HG03095 (cell line): ENCODE measurements around the gene KRTAP10-1.
"Not testable (repeated sequence)": the region's sequence is repeated elsewhere in the genome, so short reads cannot be mapped to it uniquely, and the experiment has no call there.

Experiments used
- ATAC-seq: cut with Tn5 transposase; IDR thresholded peaks from one replicate; pipeline ENCODE4 v1.9.1; 2021; ENCODE audit warnings: moderate library complexity; ENCODE audit not compliant: unreplicated experiment

KRTAP10-1 gene

GRCh38 chr21:44505673-44506278, 34.2 kb downstream of the KRTAP10-1 start:
- ATAC-seq = no peak

DNA sequence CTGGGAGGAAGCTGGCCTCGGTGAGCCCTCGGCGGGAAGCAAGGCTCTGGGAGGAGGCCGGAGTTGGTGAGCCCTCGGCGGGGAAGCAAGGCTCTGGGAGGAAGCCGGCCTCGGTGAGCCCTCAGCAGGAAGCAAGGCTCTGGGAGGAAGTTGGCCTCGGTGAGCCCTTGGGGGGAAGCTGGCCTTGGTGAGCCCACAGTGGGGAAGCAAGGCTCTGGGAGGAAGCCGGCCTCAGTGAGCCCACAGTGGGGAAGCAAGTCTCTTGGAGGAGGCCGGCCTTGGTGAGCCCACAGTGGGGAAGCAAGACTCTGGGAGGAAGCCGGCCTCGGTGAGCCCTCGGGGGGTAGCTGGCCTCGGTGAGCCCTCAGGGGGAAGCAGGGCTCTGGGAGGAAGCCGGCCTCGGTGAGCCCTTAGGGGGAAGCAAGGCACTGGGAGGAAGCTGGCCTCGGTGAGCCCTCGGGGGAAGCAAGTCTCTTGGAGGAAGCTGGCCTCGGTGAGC, 36.0 kb downstream of the KRTAP10-1 start:
- no peak for ATAC-seq

- ATAC-seq = not testable (repeated sequence)
Measured at GRCh38 chr21:44503006-44503889, 36.7 kb downstream of the KRTAP10-1 start.

- ATAC-seq = no peak
Measured at GRCh38 chr21:44502171-44502958, 37.6 kb downstream of the KRTAP10-1 start.

- no peak for ATAC-seq
Measured at GRCh38 chr21:44500111-44500510, 39.9 kb downstream of the KRTAP10-1 start.

DNA sequence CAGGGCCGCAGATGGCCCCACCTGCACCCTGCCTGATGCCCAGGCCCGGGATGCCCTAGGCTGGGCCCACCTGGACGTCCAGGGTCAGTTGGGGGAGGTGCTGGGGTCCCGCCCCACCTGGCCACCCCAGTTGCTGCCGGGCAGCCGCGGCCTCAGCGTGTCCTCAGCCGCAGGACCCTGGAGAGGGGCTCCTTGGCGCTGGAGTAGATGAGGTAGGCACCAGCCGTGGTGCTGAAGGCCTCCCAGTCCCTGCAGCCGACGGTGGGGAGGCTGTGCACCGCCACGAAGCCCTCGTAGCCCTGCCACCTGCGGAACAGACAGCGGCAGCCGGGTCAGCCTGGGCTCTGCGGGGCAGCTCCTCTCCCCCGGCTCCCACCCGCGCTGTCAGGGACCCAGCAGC, 40.4 kb downstream of the KRTAP10-1 start:
- no peak for ATAC-seq

DNA sequence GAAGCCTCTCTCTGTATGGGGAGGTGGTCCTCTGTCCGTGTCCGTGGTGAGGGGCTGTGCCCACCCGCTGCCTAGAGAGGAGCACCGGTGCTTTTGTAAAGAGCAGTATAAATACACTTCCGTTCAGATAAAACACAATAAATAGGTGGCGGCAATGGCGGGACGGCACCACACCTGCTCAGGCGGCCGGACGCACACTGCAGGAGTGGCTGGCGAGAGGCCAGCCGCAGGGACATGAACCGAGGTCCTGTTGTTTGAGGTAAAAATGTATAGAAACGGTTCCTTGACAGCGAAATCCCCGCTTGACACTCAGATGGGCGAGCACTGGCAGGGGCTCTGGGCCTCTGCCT, 40.8 kb downstream of the KRTAP10-1 start:
- no peak for ATAC-seq

- no peak for ATAC-seq
Measured at GRCh38 chr21:44498280-44499210, 41.5 kb downstream of the KRTAP10-1 start.

- ATAC-seq = no peak
Measured at GRCh38 chr21:44497703-44498126, 42.3 kb downstream of the KRTAP10-1 start.

DNA sequence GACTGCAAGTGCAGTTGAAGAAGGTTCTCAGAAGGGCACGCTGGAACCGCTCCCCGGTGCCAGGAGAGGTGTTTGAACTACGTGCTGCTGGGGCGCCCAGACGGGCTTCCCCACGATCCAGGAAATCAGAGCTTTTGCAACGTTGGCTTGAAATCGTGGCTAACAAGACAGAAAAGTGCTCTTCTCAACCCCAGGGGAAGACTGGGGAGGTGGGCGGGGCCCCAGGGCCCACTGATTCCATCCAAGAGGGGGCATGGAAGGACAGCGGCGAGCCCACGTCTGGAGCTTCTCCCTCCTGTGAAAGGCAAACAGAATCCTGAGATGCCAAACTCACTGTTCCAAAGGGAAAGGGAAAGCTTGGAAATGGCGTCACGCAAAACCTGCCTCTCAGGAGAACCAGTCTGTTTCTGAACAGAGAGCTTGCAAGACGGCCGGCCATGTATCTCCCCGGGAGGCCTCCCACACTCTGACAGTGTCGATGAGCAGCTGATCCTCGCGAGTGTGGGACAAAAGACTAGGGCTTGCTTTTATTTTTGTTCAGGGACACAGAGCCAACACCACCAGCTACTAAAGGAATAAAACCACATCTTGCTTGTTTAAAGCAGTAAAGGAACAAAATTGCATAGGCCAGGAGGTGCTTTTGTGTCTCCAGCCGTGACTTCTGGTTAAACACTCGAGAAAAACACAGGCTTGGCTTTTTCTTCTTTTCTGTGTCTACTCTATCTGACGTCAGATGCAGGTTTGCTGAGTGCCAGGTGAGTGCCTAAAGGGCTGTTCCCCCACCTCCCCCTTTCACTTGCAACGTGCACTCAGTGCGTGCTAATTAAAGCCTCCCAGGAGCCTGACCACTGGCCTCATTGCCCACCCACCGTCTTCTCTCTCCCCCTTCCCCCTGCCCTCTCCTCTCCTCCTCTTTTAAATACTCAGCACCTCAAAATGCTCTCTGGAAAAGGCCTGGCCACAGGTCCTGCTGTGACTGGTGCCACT, 43.1 kb downstream of the KRTAP10-1 start:
- ATAC-seq = no peak

DNA sequence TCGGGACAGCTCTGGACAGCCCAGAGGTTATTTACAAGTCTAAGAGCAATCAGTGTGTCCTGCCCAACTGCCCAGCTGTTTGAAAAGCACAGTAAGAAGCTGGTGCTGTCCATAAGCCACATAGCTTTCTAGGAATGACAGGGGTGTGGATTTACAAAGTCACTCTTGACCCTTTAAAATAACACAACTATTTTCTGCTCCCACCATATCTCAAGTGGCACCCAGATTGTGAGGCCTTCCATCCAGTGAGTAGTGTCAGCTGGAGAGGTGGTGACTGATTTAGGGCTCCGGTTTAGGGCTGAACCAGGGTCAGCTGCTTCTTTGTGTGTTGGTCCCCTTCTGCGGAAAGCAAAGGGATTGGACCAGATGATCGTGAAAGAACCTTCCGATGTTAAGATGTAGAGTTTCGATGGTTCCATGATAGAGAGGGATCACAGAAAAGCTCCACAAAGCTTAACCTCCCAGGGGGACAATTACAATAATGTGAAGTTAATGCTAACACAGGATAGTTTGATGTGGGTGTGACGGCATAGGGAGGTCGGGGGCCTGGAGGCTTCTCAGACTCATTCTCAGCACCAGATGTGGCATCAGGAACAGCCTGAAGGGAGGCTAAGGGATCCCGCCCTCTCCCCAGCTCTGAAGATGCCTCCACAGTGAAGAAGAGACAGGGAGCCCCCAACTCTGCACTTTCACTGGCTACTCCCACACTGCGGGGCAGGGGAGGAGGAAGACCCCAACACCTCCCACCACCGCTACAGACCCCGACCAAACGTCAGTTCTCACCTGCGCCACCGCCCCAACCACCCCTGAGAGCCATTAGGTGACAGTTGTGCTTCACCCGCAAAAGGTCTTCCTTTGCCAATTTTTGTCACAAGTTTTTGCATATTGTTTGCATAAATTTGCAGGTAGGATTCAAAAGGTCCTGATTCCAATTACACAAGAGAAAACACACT, 44.1 kb downstream of the KRTAP10-1 start:
- no peak for ATAC-seq

DNA sequence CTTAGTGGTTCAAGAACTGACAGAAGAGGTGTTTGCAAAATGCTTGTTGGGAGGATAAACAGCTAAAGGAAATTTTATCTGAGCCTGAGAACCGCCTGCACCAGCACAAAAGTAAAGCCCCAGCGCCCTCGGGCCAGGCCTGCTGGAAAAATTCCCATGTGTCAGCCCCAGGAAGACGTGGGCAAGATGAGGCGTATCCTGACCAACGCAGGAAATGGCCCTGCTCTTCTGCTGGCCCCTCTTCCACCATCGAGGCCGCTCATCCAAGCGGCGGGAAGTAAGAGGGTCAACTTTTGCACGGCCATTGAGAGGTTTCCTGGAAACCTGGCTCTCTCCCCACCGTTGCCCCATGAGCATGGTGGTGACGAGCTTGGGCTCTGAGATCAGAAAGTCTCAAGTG, 45.0 kb downstream of the KRTAP10-1 start:
- ATAC-seq = no peak

GRCh38 chr21:44494418-44494817, 45.6 kb downstream of the KRTAP10-1 start:
- ATAC-seq = no peak

- ATAC-seq = no peak
Measured at GRCh38 chr21:44492567-44493385, 47.2 kb downstream of the KRTAP10-1 start.

DNA sequence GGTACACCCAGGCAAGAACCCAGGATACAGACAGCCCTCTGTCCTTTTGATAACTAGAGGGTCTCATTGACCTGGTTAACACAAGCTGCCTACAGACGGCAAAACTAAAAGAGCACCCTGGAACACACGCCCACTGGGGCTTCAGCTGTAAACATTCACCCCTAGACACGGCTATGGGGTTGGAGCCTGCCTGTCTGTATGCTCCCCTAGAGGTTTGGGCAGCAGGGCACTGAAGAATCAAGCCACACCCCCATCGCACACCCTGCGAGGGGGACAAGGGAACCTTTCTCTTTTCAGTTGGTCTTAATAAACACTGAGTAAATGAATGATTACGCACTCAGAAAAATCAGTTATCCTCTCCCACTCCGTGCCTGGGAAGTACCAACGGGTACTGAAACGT, 49.2 kb downstream of the KRTAP10-1 start:
- ATAC-seq = no peak

DNA sequence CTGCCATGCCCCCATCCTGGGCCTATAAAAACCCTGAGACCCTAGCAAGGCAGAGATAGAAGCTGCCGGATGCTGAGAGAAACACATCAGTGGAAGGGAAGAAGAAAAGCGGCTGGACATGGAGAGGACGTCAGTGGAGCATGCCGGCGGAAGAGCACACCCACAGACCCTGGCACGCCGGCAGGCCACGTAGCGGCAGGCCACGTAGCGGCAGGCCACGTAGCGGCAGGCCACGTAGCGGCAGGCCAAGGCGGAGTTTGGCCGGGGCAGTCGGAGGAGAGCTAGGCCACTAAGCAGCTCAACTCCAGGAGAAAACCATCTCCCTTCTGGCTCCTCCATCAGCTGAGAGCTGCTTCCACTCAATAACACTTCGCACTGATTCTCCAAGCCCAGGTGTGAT, 49.6 kb downstream of the KRTAP10-1 start:
- no peak for ATAC-seq

GRCh38 chr21:44489962-44490361, 50.0 kb downstream of the KRTAP10-1 start:
- ATAC-seq = no peak
